Type B pancreatic cell (in vitro differentiated cells): ENCODE measurements around the gene SLC39A10. TPM values are rescaled to one million over a fixed set of nuclear protein-coding genes. Genes with fewer than 3 reads are reported as not detected.
"Not testable (repeated sequence)": the region's sequence is repeated elsewhere in the genome, so short reads cannot be mapped to it uniquely, and the experiment has no call there.

ENCODE experiments used
- DNase-seq: peaks from one replicate; pipeline ENCODE4 v3.0.0; 2021; ENCODE audit warnings: mixed read lengths; ENCODE audit not compliant: unreplicated experiment; ENCODE audit errors: extremely low spot score
- H3K27ac Mint-ChIP-seq: 2 replicates; pipeline ENCODE4 v1.8.0; 2021; ENCODE audit warnings: mild to moderate bottlenecking, mixed read lengths
- H3K27me3 Mint-ChIP-seq: 2 replicates; pipeline ENCODE4 v1.8.0; 2021; ENCODE audit warnings: mixed read lengths
- H3K36me3 Mint-ChIP-seq: 2 replicates; pipeline ENCODE4 v1.8.0; 2021; ENCODE audit warnings: mixed read lengths
- H3K4me1 Mint-ChIP-seq: one replicate; pipeline ENCODE4 v1.8.0; 2021; ENCODE audit warnings: mixed read lengths; ENCODE audit not compliant: unreplicated experiment
- H3K4me3 Mint-ChIP-seq: 2 replicates; pipeline ENCODE4 v1.8.0; 2021; ENCODE audit warnings: mild to moderate bottlenecking, mixed read lengths
- H3K9me3 Mint-ChIP-seq: 2 replicates; pipeline ENCODE4 v1.8.0; 2021; ENCODE audit warnings: mixed read lengths
- total RNA-seq: library from RNA; stranded (reverse); gene quantifications from 2 replicates; pipeline ENCODE4 v1.2.1, GENCODE V29; 2021; ENCODE audit warnings: low replicate concordance
- TF ChIP-seq, protein P1 (sequence below): fragments of 200-600 bp; sonication (generic); conservative IDR thresholded peaks from 2 replicates; pipeline ENCODE4 v1.5.0; 2021; ENCODE audit warnings: antibody characterized with exemption, mild to moderate bottlenecking

SLC39A10 gene
- total RNA-seq, 1 donor from 2014 or later: 63.2 TPM

DNA sequence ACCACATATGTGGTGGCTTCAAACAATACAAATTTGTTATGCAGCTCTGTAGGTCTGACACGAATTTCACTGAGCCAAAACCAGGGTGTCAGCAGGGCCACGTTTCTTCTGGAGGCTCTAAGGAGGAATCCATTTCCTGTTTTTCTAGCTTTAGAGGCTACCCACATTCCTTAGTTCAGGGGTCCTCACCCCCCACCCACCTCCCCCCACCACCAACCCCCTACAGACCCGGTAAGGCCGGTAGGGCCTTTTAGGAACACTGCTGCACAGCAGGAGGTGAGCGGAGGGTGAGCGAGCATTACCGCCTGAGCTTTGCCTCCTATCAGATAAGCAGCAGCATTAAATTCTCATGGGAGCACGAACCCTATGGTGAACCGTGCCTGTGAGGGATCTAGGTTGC is 10.6 kb upstream of the SLC39A10 start:
- Mint-ChIP-seq H3K9me3 (peaks cover 4% of the 10 kb centered on the region), H3K4me1 (no peaks in the 10 kb centered on the region), H3K27me3 (peaks cover 7% of the 10 kb centered on the region), H3K27ac (no peak overlapping the region), H3K36me3 (no peaks in the 10 kb centered on the region), H3K4me3 (no peak overlapping the region)
- no peak for DNase-seq
- TF ChIP-seq, protein P1, sequence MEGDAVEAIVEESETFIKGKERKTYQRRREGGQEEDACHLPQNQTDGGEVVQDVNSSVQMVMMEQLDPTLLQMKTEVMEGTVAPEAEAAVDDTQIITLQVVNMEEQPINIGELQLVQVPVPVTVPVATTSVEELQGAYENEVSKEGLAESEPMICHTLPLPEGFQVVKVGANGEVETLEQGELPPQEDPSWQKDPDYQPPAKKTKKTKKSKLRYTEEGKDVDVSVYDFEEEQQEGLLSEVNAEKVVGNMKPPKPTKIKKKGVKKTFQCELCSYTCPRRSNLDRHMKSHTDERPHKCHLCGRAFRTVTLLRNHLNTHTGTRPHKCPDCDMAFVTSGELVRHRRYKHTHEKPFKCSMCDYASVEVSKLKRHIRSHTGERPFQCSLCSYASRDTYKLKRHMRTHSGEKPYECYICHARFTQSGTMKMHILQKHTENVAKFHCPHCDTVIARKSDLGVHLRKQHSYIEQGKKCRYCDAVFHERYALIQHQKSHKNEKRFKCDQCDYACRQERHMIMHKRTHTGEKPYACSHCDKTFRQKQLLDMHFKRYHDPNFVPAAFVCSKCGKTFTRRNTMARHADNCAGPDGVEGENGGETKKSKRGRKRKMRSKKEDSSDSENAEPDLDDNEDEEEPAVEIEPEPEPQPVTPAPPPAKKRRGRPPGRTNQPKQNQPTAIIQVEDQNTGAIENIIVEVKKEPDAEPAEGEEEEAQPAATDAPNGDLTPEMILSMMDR: no peak

DNA sequence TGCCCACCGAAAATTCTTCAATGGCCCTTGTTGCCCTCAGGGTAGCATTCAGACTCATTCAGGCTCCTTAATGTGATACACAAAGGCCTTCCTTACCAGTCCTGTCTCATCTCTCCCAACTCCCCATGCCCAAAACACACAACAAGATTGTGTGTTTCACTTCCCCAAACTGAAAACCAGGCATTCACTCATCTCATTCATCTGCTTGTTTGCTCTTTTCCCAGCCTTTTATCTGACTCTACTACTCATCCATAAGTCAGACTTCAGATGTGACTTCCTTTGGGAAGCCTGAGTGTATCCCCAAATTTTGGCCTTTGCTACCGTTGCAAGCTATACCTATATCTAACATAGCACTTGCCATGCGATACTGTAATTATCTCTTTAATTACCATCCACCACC is 9.7 kb upstream of the SLC39A10 start:
- TF ChIP-seq, protein P1: no peak
- Mint-ChIP-seq H3K4me1 (no peaks in the 10 kb centered on the region), H3K36me3 (no peaks in the 10 kb centered on the region), H3K27me3 (peaks cover 3% of the 10 kb centered on the region), H3K4me3 (no peak overlapping the region), H3K27ac (no peak overlapping the region), H3K9me3 (peaks cover 4% of the 10 kb centered on the region)
- no peak for DNase-seq

DNA sequence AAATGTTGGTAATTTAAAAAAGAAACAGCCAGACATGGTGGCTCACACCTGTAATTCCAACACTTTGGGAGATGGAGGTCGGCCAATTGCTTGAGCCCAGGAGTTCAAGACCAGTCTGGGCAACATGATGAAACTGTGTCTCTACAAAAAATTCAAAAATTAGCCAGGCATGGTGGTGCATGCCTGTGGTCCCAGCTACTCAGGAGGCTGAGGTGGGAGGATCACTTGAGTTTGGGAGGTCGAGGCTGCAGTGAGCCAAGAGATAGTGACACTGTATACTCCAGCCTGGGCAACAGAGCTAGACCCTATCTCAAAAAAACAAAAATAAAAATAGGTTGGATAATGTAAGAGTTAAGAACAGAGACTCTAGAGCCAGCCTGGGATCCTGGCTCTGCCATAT is 8.7 kb upstream of the SLC39A10 start:
- not testable (repeated sequence) for H3K4me3 Mint-ChIP-seq, H3K27me3 Mint-ChIP-seq, H3K4me1 Mint-ChIP-seq, DNase-seq, H3K36me3 Mint-ChIP-seq, H3K9me3 Mint-ChIP-seq, H3K27ac Mint-ChIP-seq

DNA sequence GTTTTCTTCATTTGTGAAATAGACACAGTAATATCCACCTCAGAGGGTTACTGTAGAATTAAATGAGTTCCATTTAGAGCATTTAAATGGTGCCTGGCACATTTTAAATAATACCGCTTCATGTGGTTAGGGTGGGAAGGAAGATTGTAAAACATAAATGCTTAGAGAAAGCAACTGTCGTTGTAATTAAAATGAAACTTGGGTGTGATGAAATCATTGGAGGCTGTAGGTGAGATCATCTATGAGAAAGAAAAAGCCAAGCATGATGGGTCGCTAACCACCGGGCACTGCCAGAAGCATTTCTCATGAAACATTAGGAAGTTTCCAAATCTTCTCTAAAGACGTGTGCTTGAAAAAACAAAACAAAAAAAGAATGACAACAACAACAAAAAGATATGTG is 8.2 kb upstream of the SLC39A10 start:
- no peak for DNase-seq
- H3K4me3 Mint-ChIP-seq: no peak overlapping the region
- H3K27me3 Mint-ChIP-seq: peaks cover 3% of the 10 kb centered on the region
- no peak overlapping the region for H3K27ac Mint-ChIP-seq
- H3K4me1 Mint-ChIP-seq: no peaks in the 10 kb centered on the region
- TF ChIP-seq, protein P1: no peak
- H3K36me3 Mint-ChIP-seq: no peaks in the 10 kb centered on the region
- H3K9me3 Mint-ChIP-seq: peaks cover 4% of the 10 kb centered on the region

DNA sequence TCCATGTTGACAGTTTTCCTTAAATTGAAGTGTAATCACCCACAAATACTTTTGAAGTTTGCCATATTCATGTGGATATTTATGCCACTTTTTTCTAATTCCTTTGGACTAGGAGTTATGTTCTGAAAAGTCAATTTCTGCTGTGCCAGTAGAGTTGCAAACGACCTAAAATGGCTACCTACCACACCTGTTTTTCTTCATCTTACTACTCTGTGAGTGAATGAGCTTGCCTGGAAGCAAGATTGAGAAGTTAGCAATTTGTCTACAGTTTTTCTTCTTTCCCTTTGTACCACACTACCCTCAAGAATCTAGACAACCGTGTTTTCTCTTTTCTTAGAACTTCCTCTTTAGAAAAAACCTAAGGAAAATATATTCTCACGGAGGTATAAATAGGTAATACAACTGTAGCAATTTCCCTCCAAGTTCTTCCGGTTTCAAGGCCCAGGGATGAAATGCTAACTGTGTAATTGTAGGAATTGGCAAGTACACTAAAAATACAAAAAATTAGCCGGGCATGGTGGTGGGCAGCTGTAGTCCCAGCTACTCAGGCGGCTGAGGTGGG is 7.3 kb upstream of the SLC39A10 start:
- Mint-ChIP-seq H3K9me3 (peaks cover 4% of the 10 kb centered on the region), H3K36me3 (no peaks in the 10 kb centered on the region), H3K27me3 (peaks cover 3% of the 10 kb centered on the region), H3K4me1 (no peaks in the 10 kb centered on the region), H3K27ac (peak overlapping the region; percentile 41), H3K4me3 (peak overlapping the region; percentile 16)
- no peak for DNase-seq
- TF ChIP-seq, protein P1: no peak

DNA sequence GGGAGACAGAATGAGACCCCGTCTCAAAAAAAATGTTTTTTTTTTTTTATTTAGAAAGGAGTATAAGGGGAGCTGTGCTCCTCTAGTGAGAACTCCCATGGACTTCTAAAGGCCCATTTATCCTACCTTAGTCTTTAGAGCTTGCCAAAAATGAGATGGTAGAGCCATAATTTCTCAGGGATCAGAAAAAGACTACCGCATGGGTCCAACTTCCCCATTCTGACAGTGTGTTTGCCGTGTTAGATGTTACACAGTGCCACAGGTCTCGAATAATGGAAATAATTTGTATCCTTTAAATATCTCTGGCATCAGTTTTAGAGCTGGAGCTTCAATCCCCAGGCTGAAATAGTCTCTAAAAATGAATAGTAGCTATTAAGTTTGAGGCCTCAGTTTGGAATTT is 6.0 kb upstream of the SLC39A10 start:
- no peak for DNase-seq
- no peak overlapping the region for H3K27ac Mint-ChIP-seq
- H3K36me3 Mint-ChIP-seq: no peaks in the 10 kb centered on the region
- H3K9me3 Mint-ChIP-seq: peaks cover 4% of the 10 kb centered on the region
- TF ChIP-seq, protein P1: no peak
- H3K4me1 Mint-ChIP-seq: no peaks in the 10 kb centered on the region
- peaks cover 3% of the 10 kb centered on the region for H3K27me3 Mint-ChIP-seq
- no peak overlapping the region for H3K4me3 Mint-ChIP-seq
